CD14-positive monocyte (primary cell): Measurements from ENCODE around the gene AMN1. TPM values are rescaled to one million over a fixed set of nuclear protein-coding genes. Genes with fewer than 3 reads are reported as not detected.

ENCODE experiments used
- DNase-seq, 3 donors: peaks; one replicate each; pipeline ENCODE4 v3.0.0-alpha.2; 2011 to 2022
- H2AFZ ChIP-seq: 2 replicates; pipeline ENCODE4 v1.6.0; 2012; ENCODE audit warnings: mild to moderate bottlenecking, low read depth, low read length, inconsistent platforms; ENCODE audit not compliant: insufficient read depth, poor library complexity, severe bottlenecking
- H3K27ac ChIP-seq, 2 donors: 1 replicate in 1 of 2; 2 replicates in 1 of 2; pipeline ENCODE4 v1.5.1; 2012 to 2013; ENCODE audit warnings: low read length in 2 of 2, control low read depth in 1 of 2, inconsistent platforms in 1 of 2, low read depth in 1 of 2, mild to moderate bottlenecking in 1 of 2
- H3K27me3 ChIP-seq, 2 donors: one replicate each; pipeline versions ENCODE4 v1.6.0 to v1.6.1; 2011 to 2013; ENCODE audit warnings: low read length in 2 of 2; ENCODE audit not compliant: control insufficient read depth in 2 of 2, insufficient read depth in 2 of 2
- H3K36me3 ChIP-seq, 2 donors: replicated peaks in 1 of 2; 1 replicate in 1 of 2; 2 replicates in 1 of 2; pipeline versions ENCODE4 v1.5.1 to v1.6.1; 2012 to 2013; ENCODE audit warnings: low read length in 2 of 2, control low read depth in 1 of 2, inconsistent platforms in 1 of 2, mild to moderate bottlenecking in 1 of 2; ENCODE audit not compliant: insufficient read depth in 2 of 2, control insufficient read depth in 1 of 2
- H3K4me1 ChIP-seq, 2 donors: 1 replicate in 1 of 2; 2 replicates in 1 of 2; pipeline versions ENCODE4 v1.5.1 to v1.6.1; 2012 to 2013; ENCODE audit warnings: low read length in 2 of 2, control low read depth in 1 of 2, inconsistent platforms in 1 of 2, mild to moderate bottlenecking in 1 of 2, moderate library complexity in 1 of 2; ENCODE audit not compliant: insufficient read depth in 2 of 2, control insufficient read depth in 1 of 2
- H3K4me2 ChIP-seq: replicated peaks from 2 replicates; pipeline ENCODE3; 2012; ENCODE audit warnings: low read length, moderate library complexity, mild to moderate bottlenecking; ENCODE audit not compliant: poor library complexity, severe bottlenecking; ENCODE audit errors: extremely low read depth
- H3K4me3 ChIP-seq, 3 experiments: fragments of 200-600 bp in 1 of 3; sonication (generic) in 1 of 3; replicated peaks in 1 of 3; 1 replicate in 2 of 3; 2 replicates in 1 of 3; pipeline ENCODE4 v1.5.1; 2011 to 2013; ENCODE audit warnings: low read length in 3 of 3, mild to moderate bottlenecking in 3 of 3, control low read depth in 2 of 3, low read depth in 2 of 3, inconsistent platforms in 1 of 3, moderate library complexity in 1 of 3
- H3K79me2 ChIP-seq: 2 replicates; pipeline ENCODE4 v1.6.0; 2012; ENCODE audit warnings: mild to moderate bottlenecking, control low read depth, inconsistent platforms, low read length, moderate library complexity; ENCODE audit not compliant: insufficient read depth
- H3K9ac ChIP-seq: 2 replicates; pipeline ENCODE4 v1.6.0; 2017; ENCODE audit warnings: low read length, mild to moderate bottlenecking; ENCODE audit not compliant: insufficient read depth, poor library complexity, severe bottlenecking
- H3K9me3 ChIP-seq, 2 donors: replicated peaks in 1 of 2; 1 replicate in 1 of 2; 2 replicates in 1 of 2; pipeline versions ENCODE4 v1.5.1 to v1.6.1; 2012 to 2013; ENCODE audit warnings: low read length in 2 of 2, control low read depth in 1 of 2; ENCODE audit not compliant: control insufficient read depth in 1 of 2, insufficient read depth in 1 of 2
- H4K20me1 ChIP-seq: 2 replicates; pipeline ENCODE4 v1.6.0; 2012; ENCODE audit warnings: mild to moderate bottlenecking, low read length, control low read depth, moderate library complexity; ENCODE audit not compliant: insufficient read depth
- H3K27ac Mint-ChIP-seq, 7 donors: one replicate each; pipeline ENCODE4 v1.8.0; 2020; ENCODE audit warnings: mild to moderate bottlenecking in 7 of 7, mixed read lengths in 7 of 7, moderate library complexity in 6 of 7, inconsistent platforms in 2 of 7
- H3K27me3 Mint-ChIP-seq, 3 donors: one replicate each; pipeline ENCODE4 v1.8.0; 2021 to 2022; ENCODE audit warnings: low read depth in 3 of 3, mild to moderate bottlenecking in 3 of 3, mixed read lengths in 3 of 3, moderate library complexity in 3 of 3, inconsistent platforms in 1 of 3
- H3K36me3 Mint-ChIP-seq, 2 donors: one replicate each; pipeline ENCODE4 v1.8.0; 2020; ENCODE audit warnings: mixed read lengths in 2 of 2, inconsistent platforms in 1 of 2, mild to moderate bottlenecking in 1 of 2
- H3K4me1 Mint-ChIP-seq: one replicate; pipeline ENCODE4 v1.8.0; 2020; ENCODE audit warnings: mild to moderate bottlenecking, mixed read lengths
- H3K4me3 Mint-ChIP-seq, 2 donors: one replicate each; pipeline ENCODE4 v1.8.0; 2020; ENCODE audit warnings: mild to moderate bottlenecking in 2 of 2, mixed read lengths in 2 of 2, moderate library complexity in 1 of 2
- H3K9me3 Mint-ChIP-seq, 7 donors: one replicate each; pipeline ENCODE4 v1.8.0; 2020 to 2022; ENCODE audit warnings: mixed read lengths in 7 of 7, mild to moderate bottlenecking in 6 of 7, moderate library complexity in 6 of 7, inconsistent platforms in 2 of 7
- WGBS: methylation state at CpG from one replicate; pipeline ENCODE4 v1.1.5; 2013; ENCODE audit warnings: missing lambda C conversion rate; ENCODE audit not compliant: insufficient coverage; 5-methylcytosine and 5-hydroxymethylcytosine counted together
- intact Hi-C, 2 donors: fragments of 100-400 bp; cut with micrococcal nuclease; formaldehyde crosslinking; loops; one replicate each; pipeline versions ENCODE4 v1.15.0 to v1.15.1; 2023
- polyA plus RNA-seq, 3 donors: library from polyadenylated mRNA; depleted of rRNA in 1 of 3; unstranded in 2 of 3; stranded (reverse) in 1 of 3; fragments of 300-500 nt in 2 of 3; fragments of >200 nt in 1 of 3; fragmentation: Illumina TruSeq in 2 of 3; gene quantifications; 1 replicate in 2 of 3; 2 replicates in 1 of 3; pipeline ENCODE4 v1.2.3, GENCODE V29; 2012 to 2021
- TF ChIP-seq, protein P1 (sequence below): fragments of 200-600 bp; IDR thresholded peaks from one replicate; pipeline ENCODE4 v1.8.0; 2022; ENCODE audit warnings: antibody characterized with exemption, mild to moderate bottlenecking

Gene AMN1
- polyA plus RNA-seq, 3 donors, result 6.0 to 7.8 (median 7.4) TPM

GRCh38 chr12:31645924-31646323, 82.9 kb downstream of the AMN1 start:
- Histone ChIP-seq H3K4me1 (peaks cover 9 to 16% of the 10 kb centered on the region in 2 donors), H3K4me2 (no peak overlapping the region), H3K9me3 (no peaks in the 10 kb centered on the region), H3K36me3 (no peaks in the 10 kb centered on the region), H3K79me2 (no peaks in the 10 kb centered on the region), H3K27me3 (no peaks in the 10 kb centered on the region), H2AFZ (no peak overlapping the region), H3K27ac (no peak overlapping the region), H4K20me1 (no peaks in the 10 kb centered on the region), H3K4me3 (no peak overlapping the region), H3K9ac (no peak overlapping the region)
- no peak overlapping the region for H3K4me3 Mint-ChIP-seq
- no peaks in the 10 kb centered on the region for H3K36me3 Mint-ChIP-seq
- peak overlapping the region in 6 of 7 donors; percentile 26 to 88 (median 72) for H3K27ac Mint-ChIP-seq
- intact Hi-C loops, result no loop called here
- TF ChIP-seq, protein P1, sequence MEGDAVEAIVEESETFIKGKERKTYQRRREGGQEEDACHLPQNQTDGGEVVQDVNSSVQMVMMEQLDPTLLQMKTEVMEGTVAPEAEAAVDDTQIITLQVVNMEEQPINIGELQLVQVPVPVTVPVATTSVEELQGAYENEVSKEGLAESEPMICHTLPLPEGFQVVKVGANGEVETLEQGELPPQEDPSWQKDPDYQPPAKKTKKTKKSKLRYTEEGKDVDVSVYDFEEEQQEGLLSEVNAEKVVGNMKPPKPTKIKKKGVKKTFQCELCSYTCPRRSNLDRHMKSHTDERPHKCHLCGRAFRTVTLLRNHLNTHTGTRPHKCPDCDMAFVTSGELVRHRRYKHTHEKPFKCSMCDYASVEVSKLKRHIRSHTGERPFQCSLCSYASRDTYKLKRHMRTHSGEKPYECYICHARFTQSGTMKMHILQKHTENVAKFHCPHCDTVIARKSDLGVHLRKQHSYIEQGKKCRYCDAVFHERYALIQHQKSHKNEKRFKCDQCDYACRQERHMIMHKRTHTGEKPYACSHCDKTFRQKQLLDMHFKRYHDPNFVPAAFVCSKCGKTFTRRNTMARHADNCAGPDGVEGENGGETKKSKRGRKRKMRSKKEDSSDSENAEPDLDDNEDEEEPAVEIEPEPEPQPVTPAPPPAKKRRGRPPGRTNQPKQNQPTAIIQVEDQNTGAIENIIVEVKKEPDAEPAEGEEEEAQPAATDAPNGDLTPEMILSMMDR, result no peak
- H3K27me3 Mint-ChIP-seq, result peaks cover 0 to 7% (median 4%) of the 10 kb centered on the region in 3 donors
- peaks cover 19% of the 10 kb centered on the region for H3K4me1 Mint-ChIP-seq
- H3K9me3 Mint-ChIP-seq, result peaks cover 0 to 5% (median 0%) of the 10 kb centered on the region in 7 donors
- DNase-seq, result peak in 2 of 3 donors; percentile 14 to 21
- no CpG with 5 or more reads among the region's 5 CpGs for WGBS

DNA sequence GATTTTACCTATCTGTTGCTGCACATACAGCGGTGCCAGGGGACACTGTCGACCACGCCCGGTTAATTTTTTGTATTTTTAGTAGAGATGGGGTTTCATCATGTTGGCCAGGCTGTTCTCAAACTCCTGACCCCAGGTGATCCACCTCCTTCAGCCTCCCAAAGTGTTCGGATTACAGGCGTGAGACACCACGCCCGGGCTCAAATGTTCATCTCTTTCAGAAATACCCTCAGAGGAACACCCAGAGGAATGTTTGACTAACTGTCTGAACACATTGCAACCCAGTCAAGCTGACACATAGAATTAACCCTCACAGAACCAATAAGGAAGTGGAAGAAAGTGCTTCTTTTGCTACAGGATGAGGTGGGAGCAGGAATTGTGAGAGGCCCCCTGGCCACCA, 84.3 kb downstream of the AMN1 start:
- no peaks in the 10 kb centered on the region for H3K79me2 ChIP-seq
- Mint-ChIP-seq H3K4me1 (peaks cover 19% of the 10 kb centered on the region), H3K9me3 (peaks cover 0 to 3% (median 0%) of the 10 kb centered on the region in 7 donors), H3K36me3 (no peaks in the 10 kb centered on the region), H3K27me3 (peaks cover 0 to 6% (median 4%) of the 10 kb centered on the region in 3 donors), H3K27ac (no peak overlapping the region), H3K4me3 (no peak overlapping the region)
- H3K9me3 ChIP-seq, result no peaks in the 10 kb centered on the region
- TF ChIP-seq, protein P1, result no peak
- H3K27me3 ChIP-seq, result no peaks in the 10 kb centered on the region
- no peak overlapping the region for H3K4me3 ChIP-seq
- peaks cover 9 to 16% of the 10 kb centered on the region in 2 donors for H3K4me1 ChIP-seq
- H3K36me3 ChIP-seq, result no peaks in the 10 kb centered on the region
- H4K20me1 ChIP-seq, result no peaks in the 10 kb centered on the region
- no peak overlapping the region for H3K4me2 ChIP-seq
- 82% methylated on average over 4 of the region's 8 CpGs for WGBS
- no peak for DNase-seq
- no peak overlapping the region for H3K9ac ChIP-seq
- H2AFZ ChIP-seq, result no peak overlapping the region
- intact Hi-C loops, result no loop called here
- H3K27ac ChIP-seq, result no peak overlapping the region
